B cell (primary cell): ENCODE results near the gene GPR173. TPM values are rescaled to one million over a fixed set of nuclear protein-coding genes. Genes with fewer than 3 reads are reported as not detected.

Experiments used
- ATAC-seq: fragments of 200-7000 bp; cut with Tn5 transposase; one replicate; pipeline ENCODE4 v1.10.0; 2021; ENCODE audit warnings: low read depth, mild to moderate bottlenecking, moderate number of reproducible peaks, moderate library complexity
- CTCF ChIA-PET: fragments of 350-600 bp; sonication (Branson Sonifier 250); formaldehyde crosslinking; loops from one replicate; lab custom pipeline; 2021; ENCODE audit warnings: antibody characterized with exemption, inconsistent platforms; lab: Charles Lee
- POLR2A ChIA-PET: fragments of 350-600 bp; sonication (Branson Sonifier 250); formaldehyde crosslinking; loops from one replicate; lab custom pipeline; 2021; ENCODE audit warnings: antibody characterized with exemption; lab: Charles Lee
- DNase-seq: peaks from one replicate; pipeline ENCODE4 v3.0.0; 2013
- H2AFZ ChIP-seq: 2 replicates; pipeline ENCODE4 v1.6.1; 2012; ENCODE audit warnings: mild to moderate bottlenecking, low read depth, low read length; ENCODE audit not compliant: insufficient read depth, poor library complexity, severe bottlenecking
- H3K27ac ChIP-seq, 2 donors: 1 replicate in 1 of 2; 2 replicates in 1 of 2; pipeline ENCODE4 v1.5.1; 2012 to 2013; ENCODE audit warnings: low read length in 2 of 2, mild to moderate bottlenecking in 2 of 2, moderate library complexity in 1 of 2
- H3K27me3 ChIP-seq, 4 experiments: fragments of 200-600 bp in 1 of 4; sonication (generic) in 1 of 4; replicated peaks in 1 of 4; 1 replicate in 2 of 4; 2 replicates in 2 of 4; pipeline versions ENCODE4 v1.6.1 to v1.7.0; 2013 to 2016; ENCODE audit warnings: low read length in 3 of 4, mild to moderate bottlenecking in 2 of 4, mixed read lengths in 1 of 4, moderate library complexity in 1 of 4; ENCODE audit not compliant: insufficient read depth in 4 of 4, control insufficient read depth in 3 of 4; ENCODE audit errors: control extremely low read depth in 1 of 4
- H3K36me3 ChIP-seq, 2 experiments: replicated peaks in 1 of 2; 1 replicate in 1 of 2; 2 replicates in 1 of 2; pipeline versions ENCODE4 v1.6.1 to v1.7.1; 2013; ENCODE audit warnings: low read length in 1 of 2; ENCODE audit not compliant: insufficient read depth in 2 of 2, control insufficient read depth in 1 of 2; ENCODE audit errors: control extremely low read depth in 1 of 2, extremely low read depth in 1 of 2
- H3K4me1 ChIP-seq, 2 donors: fragments of 200-600 bp in 1 of 2; sonication (generic) in 1 of 2; 1 replicate in 1 of 2; 2 replicates in 1 of 2; pipeline versions ENCODE4 v1.5.1 to v1.6.1; 2013 to 2017; ENCODE audit warnings: low read length in 2 of 2; ENCODE audit not compliant: control insufficient read depth in 2 of 2, insufficient read depth in 2 of 2
- H3K4me2 ChIP-seq: replicated peaks from 2 replicates; pipeline ENCODE3; 2012; ENCODE audit warnings: mild to moderate bottlenecking, low read depth, low read length; ENCODE audit not compliant: poor library complexity, severe bottlenecking
- H3K4me3 ChIP-seq, 5 experiments: fragments of 200-600 bp in 1 of 5; sonication (generic) in 1 of 5; 1 replicate in 3 of 5; 2 replicates in 2 of 5; pipeline versions ENCODE4 v1.5.1 to v1.7.0; 2011 to 2016; ENCODE audit warnings: low read length in 4 of 5, mild to moderate bottlenecking in 4 of 5, low read depth in 2 of 5, control low read depth in 1 of 5, moderate library complexity in 1 of 5; ENCODE audit not compliant: insufficient read depth in 1 of 5; ENCODE audit errors: control extremely low read depth in 1 of 5, extremely low read depth in 1 of 5
- H3K79me2 ChIP-seq: fragments of 200-600 bp; sonication (generic); one replicate; pipeline ENCODE4 v1.6.0; 2016; ENCODE audit warnings: low read length; ENCODE audit not compliant: control insufficient read depth, insufficient read depth
- H3K9ac ChIP-seq: fragments of 200-600 bp; sonication (generic); 2 replicates; pipeline ENCODE4 v1.6.1; 2017; ENCODE audit warnings: mild to moderate bottlenecking, low read length, moderate library complexity
- H3K9me3 ChIP-seq, 3 donors: one replicate each; pipeline versions ENCODE4 v1.6.1 to v1.7.1; 2013; ENCODE audit warnings: low read length in 2 of 3; ENCODE audit not compliant: control insufficient read depth in 2 of 3, insufficient read depth in 1 of 3; ENCODE audit errors: control extremely low read depth in 1 of 3
- H4K20me1 ChIP-seq: 2 replicates; pipeline ENCODE4 v1.6.0; 2012; ENCODE audit warnings: mild to moderate bottlenecking, low read length; ENCODE audit not compliant: insufficient read depth, control insufficient read depth, poor library complexity, severe bottlenecking
- H3K27ac Mint-ChIP-seq: one replicate; pipeline ENCODE4 v1.8.0; 2021; ENCODE audit warnings: mixed read lengths
- H3K27me3 Mint-ChIP-seq: one replicate; pipeline ENCODE4 v1.8.0; 2021; ENCODE audit warnings: mixed read lengths
- H3K4me1 Mint-ChIP-seq: one replicate; pipeline ENCODE4 v1.8.0; 2021; ENCODE audit warnings: mixed read lengths
- H3K4me3 Mint-ChIP-seq: one replicate; pipeline ENCODE4 v1.8.0; 2021; ENCODE audit warnings: mixed read lengths
- H3K9me3 Mint-ChIP-seq: one replicate; pipeline ENCODE4 v1.8.0; 2022; ENCODE audit warnings: mixed read lengths; ENCODE audit not compliant: insufficient read depth
- EZH2 ChIP-seq: IDR thresholded peaks from 2 replicates; pipeline ENCODE4 v1.6.1; 2012; ENCODE audit warnings: borderline replicate concordance, low read depth, mild to moderate bottlenecking, moderate library complexity, low read length; ENCODE audit not compliant: insufficient read depth, poor library complexity, severe bottlenecking
- WGBS: methylation state at CpG from one replicate; pipeline ENCODE4 v1.1.5; 2013; ENCODE audit warnings: missing lambda C conversion rate; ENCODE audit not compliant: insufficient coverage; 5-methylcytosine and 5-hydroxymethylcytosine counted together
- intact Hi-C: fragments of 100-400 bp; cut with micrococcal nuclease; formaldehyde crosslinking; loops from one replicate; pipeline ENCODE4 v1.10.0; 2022
- polyA plus RNA-seq: library from polyadenylated mRNA; depleted of rRNA; stranded (reverse); fragments of >200 nt; gene quantifications from 2 replicates; pipeline ENCODE4 v1.2.3, GENCODE V29; 2012
- total RNA-seq, 2 donors: library from RNA; stranded (reverse); fragments of 120-200 nt in 1 of 2; gene quantifications; 1 replicate in 1 of 2; 2 replicates in 1 of 2; pipeline versions ENCODE4 v1.2.3 to v1.2.4, GENCODE V29; 2013 to 2022
- TF ChIP-seq, protein P1 (sequence below): fragments of 200-600 bp; IDR thresholded peaks from one replicate; pipeline ENCODE4 v1.8.0; 2022; ENCODE audit warnings: antibody characterized with exemption, mild to moderate bottlenecking

GPR173 gene
- total and polyA plus RNA-seq, 2 donors (not counting 1 experiment from before 2014, with no cell fraction given), result 0.12 TPM; not detected in 1

DNA sequence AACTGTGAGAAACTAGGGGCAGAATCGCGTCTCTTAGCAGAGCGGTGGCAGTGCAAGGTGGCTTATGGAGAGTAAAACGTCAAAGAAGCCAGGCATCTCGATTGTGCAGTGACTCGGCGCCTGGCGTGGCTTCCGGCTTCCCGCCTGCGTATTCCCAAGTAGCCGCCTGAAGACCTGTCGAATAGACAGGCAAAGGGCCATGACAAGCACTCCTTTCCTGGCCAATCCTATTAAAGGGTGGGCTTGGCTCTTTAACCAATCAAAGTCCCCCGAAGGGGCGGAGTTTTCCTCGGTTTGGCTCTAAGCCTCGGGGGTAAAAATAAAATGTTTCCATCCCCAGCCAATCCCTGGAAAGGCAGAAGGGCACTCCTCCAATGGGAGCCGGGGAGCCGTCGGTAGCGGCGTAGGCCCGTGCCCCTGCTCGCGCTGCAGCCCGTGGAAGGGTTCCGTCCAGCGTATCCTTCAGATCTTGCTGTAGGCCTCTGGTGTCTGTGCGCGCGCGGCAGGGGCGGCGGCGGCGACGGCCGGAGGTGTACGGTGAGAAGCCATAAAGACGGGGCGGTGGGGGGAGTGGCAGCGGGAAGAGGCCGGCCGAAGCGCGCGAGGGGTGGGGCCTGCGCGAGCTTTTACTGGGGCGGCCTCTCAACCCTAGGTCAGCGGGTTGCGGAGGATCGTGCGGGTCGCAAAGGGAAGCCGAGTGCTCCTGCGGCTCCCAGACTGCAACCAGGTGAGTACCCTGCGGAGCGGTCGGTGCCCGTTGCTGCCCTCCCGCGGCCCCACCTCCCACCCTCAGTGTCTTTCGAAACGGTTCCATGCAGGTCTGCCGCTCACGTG lies 45.4 kb downstream of the GPR173 start, which contains the start of gene KANTR:
Gene KANTR (plus strand): TSS at position 395 of the 834 bp plus-strand sequence. CDS start 30,131 bp downstream, outside the sequence.
- H3K4me3 Mint-ChIP-seq, result peak within 1 kb of the TSS; percentile 91
- H3K4me1 ChIP-seq, result peaks cover 6 to 15% of the 10 kb centered on the region in 2 donors
- H3K9me3 ChIP-seq, result no peaks in the 10 kb centered on the region
- no peaks in the 10 kb centered on the region for H3K36me3 ChIP-seq
- ChIA-PET CTCF (interaction anchor here (1.3 kb wide), 1 partner anchor 22 kb away, joined by 3 read pairs; no protein-coding TSS in a partner anchor), POLR2A (interaction anchor here (0.7 to 1.3 kb wide), 2 partner anchors 12 to 99 kb away, joined by 3 to 6 read pairs; partner anchors contain the start of gene TSPYL2)
- peak within 1 kb of the TSS; percentile 66 for H3K9ac ChIP-seq
- peaks cover 16% of the 10 kb centered on the region for H3K4me1 Mint-ChIP-seq
- H4K20me1 ChIP-seq, result no peaks in the 10 kb centered on the region
- DNase-seq (peak; percentile 88), ATAC-seq (peak; percentile 82)
- peak within 1 kb of the TSS; percentile 49 to 59 for H3K27ac ChIP-seq
- intact Hi-C loops, result loop anchor here (1.0 to 10.0 kb wide), 4 partner anchors 12 to 951 kb away; partner anchors contain the start of genes PHF8 and TSPYL2
- TF ChIP-seq EZH2, result no peak
- TF ChIP-seq, protein P1, sequence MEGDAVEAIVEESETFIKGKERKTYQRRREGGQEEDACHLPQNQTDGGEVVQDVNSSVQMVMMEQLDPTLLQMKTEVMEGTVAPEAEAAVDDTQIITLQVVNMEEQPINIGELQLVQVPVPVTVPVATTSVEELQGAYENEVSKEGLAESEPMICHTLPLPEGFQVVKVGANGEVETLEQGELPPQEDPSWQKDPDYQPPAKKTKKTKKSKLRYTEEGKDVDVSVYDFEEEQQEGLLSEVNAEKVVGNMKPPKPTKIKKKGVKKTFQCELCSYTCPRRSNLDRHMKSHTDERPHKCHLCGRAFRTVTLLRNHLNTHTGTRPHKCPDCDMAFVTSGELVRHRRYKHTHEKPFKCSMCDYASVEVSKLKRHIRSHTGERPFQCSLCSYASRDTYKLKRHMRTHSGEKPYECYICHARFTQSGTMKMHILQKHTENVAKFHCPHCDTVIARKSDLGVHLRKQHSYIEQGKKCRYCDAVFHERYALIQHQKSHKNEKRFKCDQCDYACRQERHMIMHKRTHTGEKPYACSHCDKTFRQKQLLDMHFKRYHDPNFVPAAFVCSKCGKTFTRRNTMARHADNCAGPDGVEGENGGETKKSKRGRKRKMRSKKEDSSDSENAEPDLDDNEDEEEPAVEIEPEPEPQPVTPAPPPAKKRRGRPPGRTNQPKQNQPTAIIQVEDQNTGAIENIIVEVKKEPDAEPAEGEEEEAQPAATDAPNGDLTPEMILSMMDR, result no peak
- no peaks in the 10 kb centered on the region for H3K27me3 ChIP-seq
- no peaks in the 10 kb centered on the region for H3K9me3 Mint-ChIP-seq
- H2AFZ ChIP-seq, result peak within 1 kb of the TSS; percentile 86
- H3K4me2 ChIP-seq, result peak within 1 kb of the TSS; percentile 79
- H3K4me3 ChIP-seq, result peak within 1 kb of the TSS; percentile 51 to 72 (median 68)
- H3K27me3 Mint-ChIP-seq, result no peaks in the 10 kb centered on the region
- 1% methylated on average over 55 of the region's 67 CpGs for WGBS
- peaks cover 6% of the 10 kb centered on the region for H3K79me2 ChIP-seq
- H3K27ac Mint-ChIP-seq, result peak within 1 kb of the TSS; percentile 91

DNA sequence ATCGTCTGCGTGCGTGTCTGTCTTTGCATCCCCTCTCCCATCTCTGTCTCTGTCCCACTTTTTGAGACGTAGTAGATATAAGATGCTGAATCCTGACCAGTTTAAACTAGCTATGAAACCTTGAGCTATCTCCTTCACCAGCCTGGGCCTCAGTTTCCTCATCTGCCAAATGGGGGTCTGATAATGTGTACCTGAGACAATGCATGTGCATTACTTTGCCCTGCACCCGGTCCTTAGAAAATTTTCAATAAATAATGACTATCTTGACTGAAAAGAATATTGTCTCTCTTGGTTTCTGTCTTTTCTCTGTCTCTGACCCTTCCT lies 46.0 kb downstream of the GPR173 start:
- no peak for TF ChIP-seq EZH2
- TF ChIP-seq, protein P1, result no peak
- H3K4me3 ChIP-seq, result peak overlapping the region; percentile 8 to 72 (median 68)
- H3K4me2 ChIP-seq, result peak overlapping the region; percentile 79
- peaks cover 6% of the 10 kb centered on the region for H3K79me2 ChIP-seq
- H3K9me3 ChIP-seq, result no peaks in the 10 kb centered on the region
- no peaks in the 10 kb centered on the region for H4K20me1 ChIP-seq
- peak overlapping the region; percentile 49 to 59 for H3K27ac ChIP-seq
- H3K27me3 Mint-ChIP-seq, result no peaks in the 10 kb centered on the region
- H3K9me3 Mint-ChIP-seq, result no peaks in the 10 kb centered on the region
- intact Hi-C loops, result loop anchor here (10.0 kb wide), 1 partner anchor 950 kb away; the partner anchor contains the start of gene PHF8
- ChIA-PET CTCF (interaction anchor here (1.3 kb wide), 1 partner anchor 23 kb away, joined by 3 read pairs; no protein-coding TSS in a partner anchor), POLR2A (interaction anchor here (0.7 to 1.3 kb wide), 2 partner anchors 13 to 99 kb away, joined by 3 to 6 read pairs; partner anchors contain the start of gene TSPYL2)
- H3K9ac ChIP-seq, result peak overlapping the region; percentile 66
- H3K27me3 ChIP-seq, result no peaks in the 10 kb centered on the region
- peak overlapping the region; percentile 91 for H3K27ac Mint-ChIP-seq
- no CpG with 5 or more reads among the region's 5 CpGs for WGBS
- no peak for ATAC-seq
- no peak for DNase-seq
- peaks cover 14% of the 10 kb centered on the region for H3K4me1 Mint-ChIP-seq
- H3K4me1 ChIP-seq, result peaks cover 6 to 15% of the 10 kb centered on the region in 2 donors
- peak overlapping the region; percentile 86 for H2AFZ ChIP-seq
- H3K36me3 ChIP-seq, result no peaks in the 10 kb centered on the region
- peak overlapping the region; percentile 91 for H3K4me3 Mint-ChIP-seq
